ENCODE data around the gene FICD.

Gene FICD

DNA sequence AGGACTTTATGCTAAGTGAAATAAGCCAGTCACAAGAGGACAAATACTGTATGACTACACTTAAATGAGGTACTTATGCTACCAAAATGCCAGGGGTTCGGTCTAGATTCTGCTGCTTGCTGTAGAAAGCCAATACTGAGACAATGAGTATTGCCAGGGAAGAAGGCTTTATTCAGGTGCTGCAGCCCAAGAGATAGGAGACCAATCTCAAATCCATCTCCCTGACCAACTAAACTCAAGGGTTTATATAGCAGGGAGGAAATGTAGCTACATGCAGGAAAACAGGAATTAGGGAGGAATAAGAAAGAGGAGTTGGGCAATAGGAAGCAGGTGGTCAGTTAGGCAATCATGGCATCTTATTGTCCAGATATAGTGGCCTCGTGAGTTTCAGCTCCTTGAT lies 12.2 kb upstream of the FICD start:
- no peak overlapping the region for H3K27ac ChIP-seq (ENCODE audit: low read depth, low read length)
- no peaks in the 10 kb centered on the region for H3K79me2 ChIP-seq (ENCODE audit: control insufficient read depth, low read length)
- H3K27me3 ChIP-seq (ENCODE audit: control insufficient read depth, low read length), result no peaks in the 10 kb centered on the region
- no peaks in the 10 kb centered on the region for H3F3A ChIP-seq (ENCODE audit: control insufficient read depth, insufficient read depth)
- no peaks in the 10 kb centered on the region for H3K36me3 ChIP-seq (ENCODE audit: control insufficient read depth, low read length)
- peaks cover 5% of the 10 kb centered on the region for H3K4me1 ChIP-seq (ENCODE audit: control insufficient read depth, low read length)
- peaks cover 19% of the 10 kb centered on the region for H3K9me3 ChIP-seq (ENCODE audit: control insufficient read depth, insufficient read depth, low read length)
- TF ChIP-seq CTCF (IDR thresholded peaks at IDR 0.05; ENCODE audit: low read depth, low read length, poor library complexity, severe bottlenecking) (no peak), EZH2phosphoT487 (IDR thresholded peaks at IDR 0.05; ENCODE audit: borderline replicate concordance, low read length) (no peak)
- H3K4me3 ChIP-seq (ENCODE audit: low read length), result no peak overlapping the region
- no peaks in the 10 kb centered on the region for H4K20me1 ChIP-seq (ENCODE audit: control insufficient read depth, insufficient read depth, low read depth, low read length)
- H3K4me2 ChIP-seq (ENCODE audit: low read length), result no peak overlapping the region
- H3K9me2 ChIP-seq (replicated peaks; ENCODE audit: control insufficient read depth, low read length), result no peaks in the 10 kb centered on the region

DNA sequence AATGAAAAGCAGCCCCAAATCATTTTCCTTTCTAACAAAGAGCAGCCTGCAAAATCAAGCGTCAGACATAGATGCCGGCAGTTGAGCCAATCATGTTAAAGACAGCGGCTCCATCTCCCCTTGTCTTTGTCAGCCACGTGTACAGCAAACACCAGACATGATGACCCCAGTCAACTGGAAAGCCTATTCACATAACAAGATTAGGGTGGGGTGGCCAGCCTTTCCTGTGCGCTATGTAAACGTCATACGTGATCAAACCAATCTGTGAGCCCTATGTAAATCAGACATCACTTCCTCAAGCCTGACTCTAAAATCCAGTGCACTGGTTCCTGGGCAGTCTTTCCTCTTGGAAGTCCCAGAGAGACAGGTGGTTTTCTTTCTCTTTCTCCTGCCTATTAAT lies 9.9 kb upstream of the FICD start:
- Histone ChIP-seq H3K9me2 (replicated peaks; ENCODE audit: control insufficient read depth, low read length) (no peaks in the 10 kb centered on the region), H3K4me2 (ENCODE audit: low read length) (no peak overlapping the region), H3K27ac (ENCODE audit: low read depth, low read length) (no peak overlapping the region), H3K36me3 (ENCODE audit: control insufficient read depth, low read length) (no peaks in the 10 kb centered on the region), H4K20me1 (ENCODE audit: control insufficient read depth, insufficient read depth, low read depth, low read length) (no peaks in the 10 kb centered on the region), H3K27me3 (ENCODE audit: control insufficient read depth, low read length) (no peaks in the 10 kb centered on the region), H3K4me3 (ENCODE audit: low read length) (no peak overlapping the region), H3K4me1 (ENCODE audit: control insufficient read depth, low read length) (peaks cover 16% of the 10 kb centered on the region), H3F3A (ENCODE audit: control insufficient read depth, insufficient read depth) (no peaks in the 10 kb centered on the region), H3K9me3 (ENCODE audit: control insufficient read depth, insufficient read depth, low read length) (peaks cover 19% of the 10 kb centered on the region), H3K79me2 (ENCODE audit: control insufficient read depth, low read length) (no peaks in the 10 kb centered on the region)
- no peak for TF ChIP-seq CTCF (IDR thresholded peaks at IDR 0.05; ENCODE audit: low read depth, low read length, poor library complexity, severe bottlenecking)
- no peak for TF ChIP-seq EZH2phosphoT487 (IDR thresholded peaks at IDR 0.05; ENCODE audit: borderline replicate concordance, low read length)

- Histone ChIP-seq H3K4me1 (ENCODE audit: control insufficient read depth, low read length) (peaks cover 40% of the 10 kb centered on the region), H3K27me3 (ENCODE audit: control insufficient read depth, low read length) (no peaks in the 10 kb centered on the region), H3K79me2 (ENCODE audit: control insufficient read depth, low read length) (no peaks in the 10 kb centered on the region), H3K9me2 (replicated peaks; ENCODE audit: control insufficient read depth, low read length) (no peaks in the 10 kb centered on the region), H4K20me1 (ENCODE audit: control insufficient read depth, insufficient read depth, low read depth, low read length) (no peaks in the 10 kb centered on the region), H3K9me3 (ENCODE audit: control insufficient read depth, insufficient read depth, low read length) (peaks cover 9% of the 10 kb centered on the region), H3K27ac (ENCODE audit: low read depth, low read length) (no peak overlapping the region), H3F3A (ENCODE audit: control insufficient read depth, insufficient read depth) (no peaks in the 10 kb centered on the region), H3K36me3 (ENCODE audit: control insufficient read depth, low read length) (no peaks in the 10 kb centered on the region), H3K4me3 (ENCODE audit: low read length) (no peak overlapping the region), H3K4me2 (ENCODE audit: low read length) (no peak overlapping the region)
- TF ChIP-seq EZH2phosphoT487 (IDR thresholded peaks at IDR 0.05; ENCODE audit: borderline replicate concordance, low read length), result no peak
- TF ChIP-seq CTCF (IDR thresholded peaks at IDR 0.05; ENCODE audit: low read depth, low read length, poor library complexity, severe bottlenecking), result no peak
Observed at GRCh38 chr12:108507971-108508642, 7.0 kb upstream of the FICD start.

Measured in DOHH2 (cell line).